Thyroid gland (tissue), 4 donors: ENCODE results near the gene HOXC10. TPM values are rescaled to one million over a fixed set of nuclear protein-coding genes. Genes with fewer than 3 reads are reported as not detected.
A peak's percentile ranks its signal among the peaks of the same experiment; 100 is the strongest.

Experiments
- DNase-seq, 2 donors: peaks; one replicate each; pipeline ENCODE4 v3.0.0-alpha.2; 2019
- H3K27ac ChIP-seq, 3 donors: fragments of 200-600 bp; sonication (generic); 1 replicate in 2 of 3; 2 replicates in 1 of 3; pipeline ENCODE4 v1.5.1; 2016 to 2019; ENCODE audit warnings: mild to moderate bottlenecking in 1 of 3, moderate library complexity in 1 of 3
- H3K27me3 ChIP-seq: fragments of 200-600 bp; sonication (generic); one replicate; pipeline ENCODE4 v1.5.1; 2019
- H3K36me3 ChIP-seq, 2 donors: fragments of 200-600 bp; sonication (generic); one replicate each; pipeline ENCODE4 v1.5.1; 2016 to 2019
- H3K4me1 ChIP-seq, 2 donors: fragments of 200-600 bp; sonication (generic); one replicate each; pipeline ENCODE4 v1.5.1; 2017 to 2019
- H3K4me3 ChIP-seq, 3 donors: fragments of 200-600 bp; sonication (generic); replicated peaks in 1 of 3; 1 replicate in 2 of 3; 2 replicates in 1 of 3; pipeline ENCODE4 v1.5.1; 2016; ENCODE audit warnings: mild to moderate bottlenecking in 1 of 3
- H3K9me3 ChIP-seq: fragments of 200-600 bp; sonication (generic); one replicate; pipeline ENCODE4 v1.5.1; 2017
- POLR2A ChIP-seq, 2 donors: fragments of 450-650 bp; IDR thresholded peaks; one replicate each; pipeline ENCODE4 v1.6.1; 2017; ENCODE audit warnings: antibody characterized with exemption in 2 of 2, mild to moderate bottlenecking in 2 of 2, moderate library complexity in 1 of 2
- WGBS, 2 donors: methylation state at CpG; one replicate each; pipeline ENCODE4 v1.1.5; 2017; 5-methylcytosine and 5-hydroxymethylcytosine counted together
- intact Hi-C: fragments of 100-400 bp; cut with DNase I; formaldehyde crosslinking; loops from one replicate; pipeline ENCODE4 v1.15.1; 2023
- total RNA-seq, 4 donors: library from RNA; depleted of rRNA; stranded (reverse); fragments of >200 nt; gene quantifications; one replicate each; pipeline ENCODE4 v1.2.3, GENCODE V29; 2016
- TF ChIP-seq, protein P1 (sequence below), 6 experiments: fragments of 200-600 bp in 3 of 6; fragments of 450-650 bp in 3 of 6; sonication (generic) in 3 of 6; IDR thresholded peaks; one replicate each; pipeline ENCODE4 v1.5.1; 2016 to 2019; ENCODE audit warnings: antibody characterized with exemption in 6 of 6, mild to moderate bottlenecking in 2 of 6, inconsistent platforms in 1 of 6, moderate library complexity in 1 of 6

Gene HOXC10
- total RNA-seq, 4 donors from 2014 or later: not detected

- intact Hi-C loops: no loop called here
- 11 to 12% methylated on average over 13 of the region's 13 CpGs for WGBS, 2 donors
- Histone ChIP-seq H3K27ac (no peak overlapping the region), H3K4me1 (peaks cover 11 to 42% of the 10 kb centered on the region in 2 donors), H3K9me3 (no peaks in the 10 kb centered on the region), H3K4me3 (no peak overlapping the region), H3K36me3 (no peaks in the 10 kb centered on the region), H3K27me3 (peaks cover 93% of the 10 kb centered on the region)
- TF ChIP-seq POLR2A (IDR thresholded peaks at IDR 0.05): no peak
- TF ChIP-seq, protein P1, sequence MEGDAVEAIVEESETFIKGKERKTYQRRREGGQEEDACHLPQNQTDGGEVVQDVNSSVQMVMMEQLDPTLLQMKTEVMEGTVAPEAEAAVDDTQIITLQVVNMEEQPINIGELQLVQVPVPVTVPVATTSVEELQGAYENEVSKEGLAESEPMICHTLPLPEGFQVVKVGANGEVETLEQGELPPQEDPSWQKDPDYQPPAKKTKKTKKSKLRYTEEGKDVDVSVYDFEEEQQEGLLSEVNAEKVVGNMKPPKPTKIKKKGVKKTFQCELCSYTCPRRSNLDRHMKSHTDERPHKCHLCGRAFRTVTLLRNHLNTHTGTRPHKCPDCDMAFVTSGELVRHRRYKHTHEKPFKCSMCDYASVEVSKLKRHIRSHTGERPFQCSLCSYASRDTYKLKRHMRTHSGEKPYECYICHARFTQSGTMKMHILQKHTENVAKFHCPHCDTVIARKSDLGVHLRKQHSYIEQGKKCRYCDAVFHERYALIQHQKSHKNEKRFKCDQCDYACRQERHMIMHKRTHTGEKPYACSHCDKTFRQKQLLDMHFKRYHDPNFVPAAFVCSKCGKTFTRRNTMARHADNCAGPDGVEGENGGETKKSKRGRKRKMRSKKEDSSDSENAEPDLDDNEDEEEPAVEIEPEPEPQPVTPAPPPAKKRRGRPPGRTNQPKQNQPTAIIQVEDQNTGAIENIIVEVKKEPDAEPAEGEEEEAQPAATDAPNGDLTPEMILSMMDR (IDR thresholded peaks at IDR 0.05): no peak
- DNase-seq: no peak
These were observed 13.9 kb downstream of the HOXC10 start for GRCh38 chr12:53998900-53999236.

DNA sequence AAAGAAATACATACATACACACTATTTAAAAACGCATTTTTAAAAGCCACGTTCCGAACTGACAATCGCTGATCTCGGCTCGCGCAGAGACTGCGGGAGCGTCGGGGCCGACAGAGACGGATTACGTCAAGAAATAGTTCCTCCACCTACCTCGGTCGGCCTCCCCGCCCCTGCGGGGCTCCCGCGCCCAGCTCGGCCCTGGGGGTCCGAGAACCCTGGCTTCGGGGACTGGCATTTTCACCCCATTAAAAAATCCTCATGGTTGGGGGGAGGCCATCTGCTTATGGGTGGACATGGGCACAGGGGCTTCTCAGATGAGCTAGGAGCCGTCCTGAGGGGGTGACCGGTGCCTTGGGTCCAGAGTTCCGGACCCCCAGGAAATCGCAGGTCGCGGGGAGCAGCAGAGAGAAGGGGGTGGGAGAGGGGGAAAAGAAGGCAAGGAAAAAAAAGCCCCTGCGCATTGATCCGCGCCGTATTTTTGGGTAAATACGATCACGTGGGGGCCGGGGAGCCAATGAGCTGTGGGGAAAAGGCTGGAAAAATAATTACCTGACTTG is 14.7 kb downstream of the HOXC10 start:
- no peak overlapping the region for H3K4me3 ChIP-seq
- H3K27me3 ChIP-seq: peaks cover 92% of the 10 kb centered on the region
- no peak for TF ChIP-seq POLR2A (IDR thresholded peaks at IDR 0.05)
- TF ChIP-seq, protein P1 (IDR thresholded peaks at IDR 0.05): no peak
- no peak for DNase-seq
- peaks cover 7 to 36% of the 10 kb centered on the region in 2 donors for H3K4me1 ChIP-seq
- no peaks in the 10 kb centered on the region for H3K9me3 ChIP-seq
- 4 to 8% methylated on average over 19 to 35 of the region's 35 CpGs for WGBS, 2 donors
- H3K36me3 ChIP-seq: no peaks in the 10 kb centered on the region
- no peak overlapping the region for H3K27ac ChIP-seq
- intact Hi-C loops: no loop called here

DNA sequence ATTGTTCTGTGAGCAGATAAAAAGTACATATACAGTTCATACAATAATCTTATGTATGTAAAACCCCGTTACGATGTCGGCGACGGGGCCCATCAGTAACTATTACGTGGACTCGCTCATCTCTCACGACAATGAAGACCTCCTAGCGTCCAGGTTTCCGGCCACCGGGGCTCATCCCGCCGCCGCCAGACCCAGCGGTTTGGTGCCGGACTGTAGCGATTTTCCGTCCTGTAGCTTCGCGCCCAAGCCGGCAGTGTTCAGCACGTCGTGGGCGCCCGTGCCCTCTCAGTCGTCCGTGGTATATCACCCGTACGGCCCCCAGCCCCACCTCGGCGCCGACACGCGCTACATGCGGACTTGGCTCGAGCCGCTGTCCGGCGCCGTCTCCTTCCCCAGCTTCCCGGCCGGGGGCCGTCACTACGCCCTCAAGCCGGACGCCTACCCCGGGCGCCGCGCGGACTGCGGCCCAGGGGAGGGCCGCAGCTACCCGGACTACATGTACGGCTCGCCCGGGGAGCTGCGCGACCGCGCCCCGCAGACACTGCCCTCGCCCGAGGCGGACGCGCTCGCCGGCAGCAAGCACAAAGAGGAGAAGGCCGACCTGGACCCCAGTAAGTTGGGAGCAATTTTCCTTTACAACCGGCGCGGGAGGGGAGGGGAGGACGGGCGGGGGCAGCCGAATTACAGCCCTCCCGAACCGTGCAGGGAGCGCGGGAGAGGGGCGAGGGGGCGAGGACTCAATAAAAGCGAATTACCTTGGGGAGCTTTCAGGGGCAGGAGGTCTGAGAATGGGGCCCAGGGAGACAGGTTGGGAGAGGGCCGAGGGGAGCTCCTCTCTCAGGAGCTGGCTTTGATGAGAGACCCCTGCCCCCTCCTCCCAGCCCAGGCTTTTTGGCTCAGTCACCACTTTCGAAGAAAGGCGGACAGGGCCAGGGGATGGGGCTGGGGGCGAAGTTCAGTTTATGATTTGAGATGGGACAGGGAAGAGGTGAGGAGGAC is 15.5 kb downstream of the HOXC10 start, which contains the start of gene HOXC9:
TSS of gene HOXC9 (plus strand) at position 46 of the 999 bp plus-strand sequence. CDS start at position 74, 28 bp downstream.
- DNase-seq: no peak
- Histone ChIP-seq H3K27ac (peak within 1 kb of the TSS in 1 of 3 donors; percentile 7), H3K27me3 (peaks cover 92% of the 10 kb centered on the region), H3K36me3 (no peaks in the 10 kb centered on the region), H3K4me1 (peaks cover 4 to 29% of the 10 kb centered on the region in 2 donors), H3K4me3 (no peak within 1 kb of the TSS), H3K9me3 (no peaks in the 10 kb centered on the region)
- WGBS, 2 donors: 3 to 5% methylated on average over 32 to 36 of the region's 87 CpGs
- intact Hi-C loops: no loop called here
- no peak for TF ChIP-seq POLR2A (IDR thresholded peaks at IDR 0.05)
- TF ChIP-seq, protein P1 (IDR thresholded peaks at IDR 0.05): no peak

DNA sequence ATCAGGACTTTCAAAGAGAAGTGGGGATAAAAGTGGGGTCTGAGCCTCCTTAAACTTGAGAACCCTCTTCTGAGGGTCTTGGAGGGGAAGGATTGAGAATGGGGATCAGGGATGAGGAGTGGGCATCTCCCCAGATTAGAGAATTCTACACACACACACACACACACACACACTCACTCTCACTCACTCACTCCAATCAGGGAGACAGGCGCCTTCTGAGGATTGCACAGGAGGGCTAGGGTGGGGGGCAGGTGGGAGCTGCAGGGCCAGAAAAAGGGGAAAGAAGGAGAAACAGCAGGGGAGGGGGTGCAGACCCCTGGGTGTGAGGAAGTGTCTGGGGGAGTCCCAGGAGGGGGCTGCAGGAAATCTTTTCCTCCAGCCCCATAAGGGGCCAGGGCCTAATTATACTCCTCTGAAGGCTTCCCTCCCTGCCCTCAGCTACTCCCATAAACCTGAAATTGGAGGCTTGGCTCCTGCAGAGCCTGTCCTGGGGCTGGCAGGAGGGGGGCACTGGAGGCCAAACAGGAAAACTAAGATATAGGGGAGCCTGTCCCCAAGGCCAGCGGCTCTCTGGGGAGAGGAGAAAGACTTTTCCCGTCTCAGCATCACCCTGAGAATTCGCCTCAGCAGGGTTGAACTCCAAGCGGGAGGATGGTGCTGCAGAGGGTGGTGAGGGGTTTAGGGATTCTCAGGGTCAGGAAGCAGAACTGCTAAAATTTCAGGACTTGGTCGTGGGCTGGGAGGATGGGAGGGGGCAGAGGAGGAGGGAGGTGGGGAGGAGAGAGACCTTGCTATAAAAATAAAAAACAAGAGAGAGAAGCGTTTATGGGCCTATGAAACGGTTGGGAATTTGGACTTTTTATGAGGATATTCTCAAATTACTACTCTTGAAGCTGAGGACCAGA is 16.6 kb downstream of the HOXC10 start:
- peaks cover 4 to 28% of the 10 kb centered on the region in 2 donors for H3K4me1 ChIP-seq
- no peak overlapping the region for H3K4me3 ChIP-seq
- intact Hi-C loops: no loop called here
- peaks cover 89% of the 10 kb centered on the region for H3K27me3 ChIP-seq
- WGBS, 2 donors: 20 to 25% methylated on average over 8 of the region's 8 CpGs
- H3K36me3 ChIP-seq: no peaks in the 10 kb centered on the region
- no peak overlapping the region for H3K27ac ChIP-seq
- no peaks in the 10 kb centered on the region for H3K9me3 ChIP-seq
- TF ChIP-seq, protein P1 (IDR thresholded peaks at IDR 0.05): no peak
- no peak for TF ChIP-seq POLR2A (IDR thresholded peaks at IDR 0.05)
- DNase-seq: no peak
